Sciatic nerve (tissue), 2 donors: ENCODE measurements around the gene ZFPL1. TPM values are rescaled to one million over a fixed set of nuclear protein-coding genes. Genes with fewer than 3 reads are reported as not detected.
A peak's percentile ranks its signal among the peaks of the same experiment; 100 is the strongest.

ENCODE experiments used
- ATAC-seq: fragments of 200-7000 bp; cut with Tn5 transposase; one replicate; pipeline ENCODE4 v1.9.1; 2020; ENCODE audit warnings: mild to moderate bottlenecking, moderate library complexity
- DNase-seq: peaks from one replicate; pipeline ENCODE4 v3.0.0-alpha.2; 2020; ENCODE audit warnings: low spot score
- intact Hi-C: fragments of 100-400 bp; cut with DNase I; formaldehyde crosslinking; loops from one replicate; pipeline ENCODE4 v1.14.2; 2022
- total RNA-seq: library from RNA; stranded (reverse); fragmentation: NEBNext Ultra II Directional; extraction: Animal tissue kit (Norgen Biotek cat#: 25700); gene quantifications from one replicate; pipeline ENCODE4 v1.2.1, GENCODE V29; 2021
- donor health status: DM: no; HTN: no; CAD: no.
- donor health status: DM: no; HTN: no; CAD: no.

The ZFPL1 gene
- 32.9 TPM for total RNA-seq

DNA sequence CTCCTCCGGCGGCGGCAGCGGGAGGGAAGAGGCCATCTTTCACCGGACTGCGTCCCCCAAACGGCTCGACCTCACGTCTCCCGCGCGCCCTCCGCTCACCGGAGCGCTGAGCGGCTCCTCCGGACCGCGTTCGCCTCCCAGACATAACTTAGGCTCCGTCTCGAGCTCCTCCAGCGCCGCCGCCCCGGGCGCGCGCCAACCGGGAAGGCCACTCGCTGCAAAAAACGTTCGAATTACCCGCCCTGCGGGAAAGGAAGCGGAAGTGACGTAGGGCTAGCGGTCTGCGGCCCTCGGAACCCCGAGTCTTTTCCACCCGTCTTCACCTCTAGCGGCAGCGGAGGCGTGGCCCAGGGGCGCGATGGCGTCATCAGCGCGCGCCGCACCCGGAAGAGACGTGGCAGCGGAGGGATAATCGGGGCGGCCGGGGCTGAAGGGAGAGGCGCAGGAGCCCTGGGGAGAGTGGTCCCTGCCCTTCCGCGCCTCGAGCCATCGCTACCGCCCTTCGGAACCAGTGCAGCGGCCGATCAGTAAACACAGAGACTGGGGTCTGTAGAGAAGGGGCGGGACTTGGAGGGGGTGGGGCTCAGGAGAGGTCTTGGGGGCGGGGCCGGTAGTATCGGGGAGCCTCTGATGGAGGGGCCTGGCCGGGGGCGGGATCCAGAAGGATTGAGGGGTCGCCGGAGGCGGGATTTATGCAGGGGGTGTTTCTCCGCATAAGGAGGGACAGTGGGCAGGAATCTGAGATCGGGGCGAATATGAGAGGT, at the start of gene ZFPL1, which contains the start of gene CDCA5:
ZFPL1 (plus strand) TSS at position 389 of the 764 bp plus-strand sequence. CDS start 477 bp downstream, outside the sequence.
CDCA5 (minus strand) TSS at position 207 of the 764 bp plus-strand sequence; CDS start at position 145, 62 bp downstream.
- peak; percentile 99 for ATAC-seq
- DNase-seq = peak; percentile 97
- intact Hi-C loops = no loop called here

- no peak for DNase-seq
- intact Hi-C loops = no loop called here
- no peak for ATAC-seq
Observed at GRCh38 chr11:65034423-65034822, 49.6 kb upstream of the ZFPL1 start.

DNA sequence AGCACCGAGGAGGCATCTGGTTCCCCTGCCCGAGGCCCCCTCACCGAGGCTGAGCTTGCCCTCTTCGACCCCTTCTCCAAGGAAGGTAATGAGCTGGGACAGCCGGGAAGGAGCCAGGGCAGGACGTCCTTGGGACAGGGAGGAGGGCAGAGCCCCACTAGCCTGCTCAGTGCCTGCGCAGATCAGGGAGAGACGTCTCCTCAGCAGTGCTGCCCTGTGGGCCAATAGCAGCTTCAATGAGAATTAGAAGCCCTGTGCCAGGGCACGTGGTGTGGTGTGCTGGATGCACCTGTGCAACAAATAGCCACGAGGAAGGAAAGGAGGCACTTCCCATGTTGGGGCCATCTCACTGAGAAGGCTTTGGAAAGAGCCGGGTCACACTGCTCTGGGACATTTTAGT, 48.4 kb upstream of the ZFPL1 start:
- no peak for ATAC-seq
- intact Hi-C loops = no loop called here
- no peak for DNase-seq

DNA sequence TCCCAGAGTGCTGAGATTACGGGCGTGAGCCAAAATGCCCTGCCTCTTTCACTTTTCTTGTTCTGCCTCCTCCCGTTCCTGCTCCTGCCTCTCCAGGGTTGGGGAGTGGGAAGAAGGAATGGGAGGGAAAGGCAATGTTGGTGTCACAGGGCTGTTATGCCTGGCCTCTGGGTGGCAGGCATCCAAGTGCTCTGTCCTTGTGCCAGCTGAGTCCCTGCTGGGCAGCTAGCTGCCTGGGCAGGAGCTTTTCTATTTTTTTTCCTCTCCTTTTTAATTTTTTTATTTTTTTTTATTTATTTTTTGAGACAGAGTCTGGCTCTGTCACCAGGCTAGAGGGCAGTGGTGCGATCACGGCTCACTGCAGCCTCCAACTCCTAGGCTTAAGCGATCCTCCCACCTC, 47.1 kb upstream of the ZFPL1 start:
- no peak for ATAC-seq
- DNase-seq = peak; percentile 82
- intact Hi-C loops = no loop called here

DNA sequence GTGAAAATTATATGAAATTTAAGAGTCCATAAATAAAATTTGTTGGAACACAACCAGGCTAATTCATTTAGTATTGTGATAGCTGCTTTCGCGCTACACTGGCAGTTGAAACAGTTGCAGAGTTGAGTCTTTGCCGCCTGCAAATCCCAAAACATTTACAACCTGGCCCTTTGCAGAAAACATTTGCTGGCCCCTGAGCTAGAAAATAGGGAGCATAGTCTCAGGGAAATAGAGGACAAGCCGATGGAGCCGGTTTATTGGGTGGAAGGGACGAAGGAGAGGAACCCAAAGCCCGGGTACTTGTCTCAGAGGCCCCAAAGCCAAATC, 43.5 kb upstream of the ZFPL1 start:
- DNase-seq = no peak
- ATAC-seq = no peak
- intact Hi-C loops = no loop called here

DNA sequence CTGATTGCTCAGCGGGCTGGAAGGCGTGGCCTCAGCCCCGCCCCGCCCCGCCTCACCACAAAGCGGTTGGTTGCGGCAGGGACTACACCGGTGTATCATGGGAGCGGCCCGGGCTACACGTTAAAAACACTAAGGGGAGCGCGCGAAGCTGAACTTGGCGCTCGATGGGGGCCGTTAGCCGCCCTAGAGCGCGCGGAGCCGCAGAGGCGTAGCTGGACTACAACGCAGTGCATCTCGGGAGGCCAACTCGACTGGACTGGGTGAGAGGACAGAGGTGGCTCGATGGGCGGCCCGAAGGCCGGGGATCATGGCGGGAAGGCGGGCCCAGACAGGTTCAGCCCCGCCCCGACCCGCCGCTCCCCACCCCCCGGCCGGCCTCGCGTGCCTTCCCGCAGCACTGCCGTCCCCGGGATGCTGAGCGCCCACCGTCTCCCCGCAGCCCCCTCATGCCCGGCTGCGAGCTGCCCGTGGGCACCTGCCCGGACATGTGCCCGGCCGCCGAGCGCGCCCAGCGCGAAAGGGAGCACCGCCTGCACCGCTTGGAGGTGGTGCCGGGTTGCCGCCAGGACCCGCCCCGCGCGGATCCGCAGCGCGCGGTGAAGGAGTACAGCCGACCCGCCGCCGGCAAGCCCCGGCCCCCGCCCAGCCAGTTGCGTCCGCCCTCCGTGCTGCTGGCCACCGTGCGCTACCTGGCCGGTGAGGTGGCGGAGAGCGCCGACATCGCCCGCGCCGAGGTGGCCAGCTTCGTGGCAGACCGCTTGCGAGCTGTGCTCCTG, 43.0 kb upstream of the ZFPL1 start, which contains the start of gene SAC3D1:
SAC3D1 (plus strand) TSS at position 364 of the 776 bp plus-strand sequence; CDS start at position 447, 83 bp downstream.
- ATAC-seq = peak; percentile 97
- intact Hi-C loops = no loop called here
- DNase-seq = peak; percentile 92

- no peak for DNase-seq
- intact Hi-C loops = no loop called here
- ATAC-seq = no peak
Observed at GRCh38 chr11:65042891-65043290, 41.1 kb upstream of the ZFPL1 start.

DNA sequence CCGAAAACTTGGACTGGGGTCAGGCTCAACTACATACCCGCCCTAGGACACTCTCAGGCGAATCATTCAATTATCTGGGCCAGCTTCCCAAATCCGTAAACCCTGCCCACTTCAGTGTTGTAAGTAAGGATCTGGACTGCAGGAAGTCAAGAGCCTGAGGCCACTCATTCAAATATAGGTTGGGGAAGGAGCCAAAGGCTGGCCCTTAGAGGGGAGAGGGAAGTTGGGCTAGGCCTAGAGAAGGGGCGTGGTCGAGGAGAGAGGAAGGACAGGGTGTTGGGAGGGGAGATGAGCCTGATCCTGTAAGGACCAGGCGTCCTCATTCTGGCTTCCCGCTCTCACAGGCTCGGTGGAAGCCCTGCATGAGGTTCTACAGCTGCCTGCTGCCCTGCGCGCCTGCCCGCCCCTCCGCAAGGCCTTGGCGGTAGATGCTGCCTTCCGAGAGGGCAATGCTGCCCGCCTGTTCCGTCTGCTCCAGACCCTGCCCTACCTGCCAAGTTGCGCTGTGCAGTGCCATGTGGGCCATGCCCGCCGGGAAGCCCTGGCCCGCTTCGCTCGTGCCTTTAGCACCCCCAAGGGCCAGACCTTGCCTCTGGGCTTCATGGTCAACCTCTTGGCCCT, 40.0 kb upstream of the ZFPL1 start:
- intact Hi-C loops = no loop called here
- ATAC-seq = no peak
- no peak for DNase-seq

DNA sequence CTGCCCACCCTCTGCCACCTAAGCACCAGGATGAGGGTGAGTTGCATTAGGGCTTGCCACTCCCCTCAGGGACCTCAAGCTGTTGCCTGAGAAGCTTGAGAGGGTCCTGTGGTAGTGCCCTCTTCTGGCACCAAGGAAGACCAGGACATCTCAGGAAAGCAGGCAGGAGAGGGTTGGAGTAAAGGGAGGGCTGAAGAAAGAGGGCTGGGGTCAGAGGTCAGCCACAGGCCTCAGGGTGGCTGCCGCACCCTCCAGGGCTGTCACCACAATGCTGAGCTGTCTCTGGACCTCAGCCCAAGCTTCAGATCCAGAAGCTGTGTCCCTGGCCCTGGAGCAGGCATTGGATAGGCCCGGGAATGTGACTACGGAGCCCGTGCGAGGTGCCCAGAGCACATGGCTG, 39.0 kb upstream of the ZFPL1 start:
- intact Hi-C loops = no loop called here
- DNase-seq (no peak), ATAC-seq (no peak)

- intact Hi-C loops = no loop called here
- DNase-seq (no peak), ATAC-seq (no peak)
Observed at GRCh38 chr11:65045728-65046127, 38.3 kb upstream of the ZFPL1 start.

DNA sequence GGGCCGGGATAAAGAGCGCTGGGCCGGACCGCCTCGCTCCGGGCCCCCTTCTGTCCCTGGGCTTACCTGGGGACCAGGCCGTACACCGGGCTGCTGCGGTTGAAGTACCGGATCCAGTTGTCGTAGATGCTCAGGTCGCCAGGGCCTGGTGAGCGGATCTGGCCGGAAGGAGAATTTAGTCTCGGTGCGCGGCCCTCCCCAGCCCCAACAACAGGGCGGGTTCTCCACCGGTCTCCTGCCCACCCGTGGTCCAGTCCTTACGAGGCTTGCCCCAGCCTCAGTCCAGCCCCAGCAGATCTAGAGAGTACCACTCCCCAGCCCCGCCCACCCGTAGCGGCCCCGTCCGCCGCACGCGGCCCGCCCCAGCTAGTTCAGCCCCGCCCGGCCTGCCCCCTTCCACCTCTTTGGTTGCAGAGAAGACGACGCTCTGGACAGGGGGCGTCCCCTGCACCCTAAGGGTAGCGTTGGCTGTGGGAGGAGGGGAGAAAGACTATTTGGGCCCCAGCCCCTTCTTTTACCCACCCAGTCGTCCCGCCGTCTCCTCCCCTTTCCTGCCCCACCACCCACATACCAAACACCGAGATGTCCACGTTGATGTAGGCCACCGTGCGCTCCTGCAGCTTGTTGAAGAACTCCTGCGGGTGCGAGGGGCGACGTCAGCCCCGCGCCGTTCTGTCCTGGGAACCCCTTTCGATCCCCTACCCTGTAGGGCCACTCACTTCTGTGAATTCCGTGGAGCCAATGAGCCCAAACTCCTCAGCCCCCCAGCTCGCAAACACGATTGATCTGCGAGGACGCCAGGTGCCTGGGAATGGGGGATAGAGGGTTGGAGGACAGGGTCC, 36.2 kb upstream of the ZFPL1 start:
- DNase-seq = peak; percentile 71
- ATAC-seq = peak; percentile 61
- intact Hi-C loops = no loop called here

DNA sequence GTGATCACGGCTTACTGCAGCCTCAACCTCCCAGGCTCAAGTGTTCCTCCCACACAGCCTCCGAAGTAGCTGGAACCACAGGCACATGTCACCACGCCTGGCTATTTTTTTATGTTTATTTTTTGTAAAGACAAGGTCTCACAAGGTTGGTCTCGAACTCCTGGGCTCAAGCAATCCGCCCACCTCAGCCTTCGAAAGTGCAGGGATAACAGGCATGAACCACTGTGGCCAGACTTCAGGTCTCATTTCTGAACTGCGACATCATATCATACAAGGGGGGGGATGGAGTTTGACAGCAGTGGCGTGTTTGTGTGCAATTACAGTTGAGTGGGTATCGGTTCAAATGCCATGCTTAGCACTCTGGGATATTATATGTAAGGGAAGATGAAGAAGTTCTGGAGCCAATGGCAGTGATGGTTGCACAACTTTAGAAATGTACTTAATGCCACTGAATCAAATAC, 32.6 kb upstream of the ZFPL1 start:
- intact Hi-C loops = no loop called here
- DNase-seq (no peak), ATAC-seq (no peak)

- intact Hi-C loops = no loop called here
- ATAC-seq = no peak
- DNase-seq = no peak
Observed at GRCh38 chr11:65053827-65054508, 30.1 kb upstream of the ZFPL1 start.

GRCh38 chr11:65055538-65055937, 28.5 kb upstream of the ZFPL1 start:
- intact Hi-C loops = no loop called here
- no peak for ATAC-seq
- no peak for DNase-seq

GRCh38 chr11:65056999-65057398, 27.0 kb upstream of the ZFPL1 start:
- ATAC-seq (no peak), DNase-seq (no peak)
- intact Hi-C loops = no loop called here

DNA sequence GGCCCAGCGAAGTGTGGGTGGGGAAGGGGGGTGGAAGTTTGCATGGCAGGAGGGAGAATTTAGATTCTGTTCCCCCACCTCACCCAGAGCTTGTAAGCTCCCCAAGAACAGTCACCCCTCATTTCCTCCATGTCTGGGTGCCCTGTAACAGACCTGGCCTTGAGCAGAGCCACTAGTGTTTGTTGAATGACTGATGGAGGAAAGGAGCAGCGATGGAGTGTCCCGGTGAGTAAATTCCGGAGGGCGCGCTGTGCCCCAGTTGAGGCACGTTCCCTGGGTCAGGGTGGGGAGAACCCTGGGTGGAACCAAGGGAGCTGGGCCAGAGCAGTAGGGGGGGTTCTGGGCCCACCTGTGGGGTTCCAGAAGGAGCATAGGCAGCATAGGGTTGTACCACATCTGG, 26.5 kb upstream of the ZFPL1 start:
- DNase-seq (no peak), ATAC-seq (no peak)
- intact Hi-C loops = no loop called here

GRCh38 chr11:65058012-65058411, 26.0 kb upstream of the ZFPL1 start:
- intact Hi-C loops = no loop called here
- DNase-seq (no peak), ATAC-seq (no peak)

GRCh38 chr11:65058419-65059054, 25.5 kb upstream of the ZFPL1 start, which contains the start of gene NAALADL1:
Gene NAALADL1, minus strand, starts transcription at chr11:65058553. Its CDS starts 32 bp downstream, at chr11:65058521.
- no peak for ATAC-seq

More at GRCh38 chr11:65058419-65059054, 25.5 kb upstream of the ZFPL1 start, which contains the start of gene NAALADL1:
- no peak for DNase-seq
- intact Hi-C loops = no loop called here
